ENCODE data around the gene APBA2. TPM values are rescaled to one million over a fixed set of nuclear protein-coding genes. Genes with fewer than 3 reads are reported as not detected.

The APBA2 gene
- total RNA-seq, 2 experiments from 2014 or later: not detected

GRCh38 chr15:28967066-28967465, 81.3 kb downstream of the APBA2 start:
- no peak for TF ChIP-seq CTCF (conservative IDR thresholded peaks at IDR 0.05; ENCODE audit: low read length)
- no peak for TF ChIP-seq EZH2phosphoT487 (IDR thresholded peaks at IDR 0.05; ENCODE audit: borderline replicate concordance, low read depth, low read length)
- Histone ChIP-seq H3K79me2 (ENCODE audit: insufficient read depth, low read depth, low read length) (no peaks in the 10 kb centered on the region), H3K4me3 (ENCODE audit: low read depth, low read length, poor library complexity, severe bottlenecking) (no peak overlapping the region), H3K9me3 (ENCODE audit: low read length) (no peaks in the 10 kb centered on the region), H3K27ac (ENCODE audit: low read depth, low read length, poor library complexity, severe bottlenecking) (no peak overlapping the region), H3K4me2 (ENCODE audit: low read length) (no peak overlapping the region), H4K20me1 (ENCODE audit: insufficient read depth, low read length) (no peaks in the 10 kb centered on the region), H2AFZ (ENCODE audit: low read length) (no peak overlapping the region), H3K9me2 (ENCODE audit: insufficient read depth, low read length) (no peaks in the 10 kb centered on the region), H3K4me1 (ENCODE audit: insufficient read depth, low read length, poor library complexity, severe bottlenecking) (no peaks in the 10 kb centered on the region), H3K36me3 (ENCODE audit: insufficient read depth, low read length) (no peaks in the 10 kb centered on the region)
- no peak for DNase-seq (ENCODE audit: low spot score)
- no TSS peak for BruUV-seq (replicated peaks)
- intact Hi-C loops (cut with micrococcal nuclease; ENCODE audit: unreplicated experiment): no loop called here
- POLR2A ChIA-PET: no interaction called here
- CTCF ChIA-PET (ENCODE audit: unreplicated experiment): no interaction called here

GRCh38 chr15:28967990-28968389, 82.2 kb downstream of the APBA2 start:
- H3K27ac ChIP-seq (ENCODE audit: low read depth, low read length, poor library complexity, severe bottlenecking): no peak overlapping the region
- H2AFZ ChIP-seq (ENCODE audit: low read length): no peak overlapping the region
- TF ChIP-seq EZH2phosphoT487 (IDR thresholded peaks at IDR 0.05; ENCODE audit: borderline replicate concordance, low read depth, low read length) (no peak), CTCF (conservative IDR thresholded peaks at IDR 0.05; ENCODE audit: low read length) (no peak)
- ChIA-PET POLR2A (no interaction called here), CTCF (ENCODE audit: unreplicated experiment) (no interaction called here)
- H4K20me1 ChIP-seq (ENCODE audit: insufficient read depth, low read length): no peaks in the 10 kb centered on the region
- H3K4me2 ChIP-seq (ENCODE audit: low read length): no peak overlapping the region
- no peak for DNase-seq (ENCODE audit: low spot score)
- no peaks in the 10 kb centered on the region for H3K79me2 ChIP-seq (ENCODE audit: insufficient read depth, low read depth, low read length)
- no peaks in the 10 kb centered on the region for H3K4me1 ChIP-seq (ENCODE audit: insufficient read depth, low read length, poor library complexity, severe bottlenecking)
- intact Hi-C loops (cut with micrococcal nuclease; ENCODE audit: unreplicated experiment): no loop called here
- no peaks in the 10 kb centered on the region for H3K36me3 ChIP-seq (ENCODE audit: insufficient read depth, low read length)
- no peaks in the 10 kb centered on the region for H3K9me2 ChIP-seq (ENCODE audit: insufficient read depth, low read length)
- BruUV-seq (replicated peaks): no TSS peak
- no peaks in the 10 kb centered on the region for H3K9me3 ChIP-seq (ENCODE audit: low read length)
- no peak overlapping the region for H3K4me3 ChIP-seq (ENCODE audit: low read depth, low read length, poor library complexity, severe bottlenecking)

GRCh38 chr15:28969511-28970085, 83.8 kb downstream of the APBA2 start:
- BruUV-seq (replicated peaks): no TSS peak
- no peak for TF ChIP-seq CTCF (conservative IDR thresholded peaks at IDR 0.05; ENCODE audit: low read length)
- TF ChIP-seq EZH2phosphoT487 (IDR thresholded peaks at IDR 0.05; ENCODE audit: borderline replicate concordance, low read depth, low read length): no peak
- H2AFZ ChIP-seq (ENCODE audit: low read length): no peak overlapping the region
- H3K79me2 ChIP-seq (ENCODE audit: insufficient read depth, low read depth, low read length): no peaks in the 10 kb centered on the region
- H3K27ac ChIP-seq (ENCODE audit: low read depth, low read length, poor library complexity, severe bottlenecking): no peak overlapping the region
- H3K36me3 ChIP-seq (ENCODE audit: insufficient read depth, low read length): no peaks in the 10 kb centered on the region
- no peaks in the 10 kb centered on the region for H3K9me3 ChIP-seq (ENCODE audit: low read length)
- H3K4me2 ChIP-seq (ENCODE audit: low read length): no peak overlapping the region
- intact Hi-C loops (cut with micrococcal nuclease; ENCODE audit: unreplicated experiment): no loop called here
- H3K9me2 ChIP-seq (ENCODE audit: insufficient read depth, low read length): no peaks in the 10 kb centered on the region
- H3K4me3 ChIP-seq (ENCODE audit: low read depth, low read length, poor library complexity, severe bottlenecking): no peak overlapping the region
- no peaks in the 10 kb centered on the region for H4K20me1 ChIP-seq (ENCODE audit: insufficient read depth, low read length)
- no peak for DNase-seq (ENCODE audit: low spot score)
- ChIA-PET POLR2A (no interaction called here), CTCF (ENCODE audit: unreplicated experiment) (no interaction called here)
- H3K4me1 ChIP-seq (ENCODE audit: insufficient read depth, low read length, poor library complexity, severe bottlenecking): no peaks in the 10 kb centered on the region

All from OCI-LY7 (cell line).